GM18907 (cell line): ENCODE data around the gene HIBADH.
A peak's percentile ranks its signal among the peaks of the same experiment; 100 is the strongest.
"Not testable (repeated sequence)": the region's sequence is repeated elsewhere in the genome, so short reads cannot be mapped to it uniquely, and the experiment has no call there.

Experiments used
- ATAC-seq: cut with Tn5 transposase; IDR thresholded peaks from one replicate; pipeline ENCODE4 v1.9.1; 2021; ENCODE audit warnings: mild to moderate bottlenecking, moderate library complexity; ENCODE audit not compliant: unreplicated experiment

Gene HIBADH

GRCh38 chr7:27680610-27681009 lies 17.9 kb upstream of the HIBADH start:
- no peak for ATAC-seq

GRCh38 chr7:27678617-27679260 lies 16.1 kb upstream of the HIBADH start:
- no peak for ATAC-seq

- ATAC-seq, result no peak
Observed at GRCh38 chr7:27677912-27678612, 15.4 kb upstream of the HIBADH start.

- not testable (repeated sequence) for ATAC-seq
Observed at GRCh38 chr7:27674126-27674525, 11.4 kb upstream of the HIBADH start.

- ATAC-seq, result no peak
Observed at GRCh38 chr7:27671675-27672074, 9.0 kb upstream of the HIBADH start.

GRCh38 chr7:27670676-27671075 lies 8.0 kb upstream of the HIBADH start:
- ATAC-seq, result no peak

GRCh38 chr7:27670177-27670576 lies 7.5 kb upstream of the HIBADH start:
- no peak for ATAC-seq

- no peak for ATAC-seq
Observed at GRCh38 chr7:27665531-27665930, 2.8 kb upstream of the HIBADH start.

GRCh38 chr7:27663989-27664331 lies 1.3 kb upstream of the HIBADH start:
- ATAC-seq, result no peak

GRCh38 chr7:27661811-27662489 lies 733 bp downstream of the HIBADH start:
- peak; percentile 16 for ATAC-seq

- ATAC-seq, result no peak
Observed at GRCh38 chr7:27656724-27657123, 6.0 kb downstream of the HIBADH start.

- no peak for ATAC-seq
Observed at GRCh38 chr7:27655184-27655583, 7.5 kb downstream of the HIBADH start.

GRCh38 chr7:27652518-27652917 lies 10.2 kb downstream of the HIBADH start:
- ATAC-seq, result no peak

GRCh38 chr7:27651702-27652101 lies 11.0 kb downstream of the HIBADH start:
- ATAC-seq, result no peak

- ATAC-seq, result no peak
Observed at GRCh38 chr7:27650283-27650682, 12.4 kb downstream of the HIBADH start.

GRCh38 chr7:27647489-27647888 lies 15.2 kb downstream of the HIBADH start:
- no peak for ATAC-seq

- ATAC-seq, result no peak
Observed at GRCh38 chr7:27647046-27647445, 15.6 kb downstream of the HIBADH start.

- ATAC-seq, result no peak
Observed at GRCh38 chr7:27642271-27642670, 20.4 kb downstream of the HIBADH start.

GRCh38 chr7:27641581-27642230 lies 21.0 kb downstream of the HIBADH start:
- ATAC-seq, result peak; percentile 87

- ATAC-seq, result peak; percentile 20
Observed at GRCh38 chr7:27640884-27641574, 21.7 kb downstream of the HIBADH start.

GRCh38 chr7:27639851-27640250 lies 22.8 kb downstream of the HIBADH start:
- no peak for ATAC-seq
